ENCODE data around the gene VKORC1.

The VKORC1 gene

DNA sequence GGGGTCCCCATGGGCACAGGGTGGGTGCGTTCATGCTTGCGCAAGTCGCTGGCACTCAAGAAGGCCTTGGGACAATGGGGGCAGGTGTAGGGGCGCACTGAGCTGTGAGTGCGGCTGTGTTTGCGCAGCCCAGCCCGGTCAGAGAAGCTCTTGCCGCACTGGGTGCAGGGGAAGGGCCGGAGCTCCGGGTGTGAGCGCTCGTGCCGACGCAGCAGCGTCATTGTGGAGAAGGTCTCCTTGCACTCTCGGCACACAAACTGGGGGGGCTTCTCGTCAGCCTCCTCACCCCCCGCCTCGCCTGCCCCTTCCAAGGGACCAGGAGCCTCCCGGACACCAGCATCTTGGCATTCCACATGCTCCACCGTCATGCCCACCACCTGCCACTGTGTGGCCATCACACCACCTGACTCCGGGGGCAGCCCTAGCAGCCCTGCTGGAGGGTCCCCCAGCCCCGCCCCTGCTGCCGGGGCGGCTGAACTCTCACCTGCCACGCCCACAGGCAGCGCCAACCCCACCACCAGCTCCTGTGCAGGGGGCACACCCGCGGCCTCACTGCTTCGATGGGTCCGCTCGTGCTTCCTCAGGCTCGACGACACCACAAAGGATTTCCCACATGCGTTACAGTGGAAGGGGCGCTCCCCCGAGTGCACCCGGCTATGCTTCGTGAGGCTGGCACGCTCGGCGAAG lies 33.3 kb downstream of the VKORC1 start:
- no peak for DNase-seq

DNA sequence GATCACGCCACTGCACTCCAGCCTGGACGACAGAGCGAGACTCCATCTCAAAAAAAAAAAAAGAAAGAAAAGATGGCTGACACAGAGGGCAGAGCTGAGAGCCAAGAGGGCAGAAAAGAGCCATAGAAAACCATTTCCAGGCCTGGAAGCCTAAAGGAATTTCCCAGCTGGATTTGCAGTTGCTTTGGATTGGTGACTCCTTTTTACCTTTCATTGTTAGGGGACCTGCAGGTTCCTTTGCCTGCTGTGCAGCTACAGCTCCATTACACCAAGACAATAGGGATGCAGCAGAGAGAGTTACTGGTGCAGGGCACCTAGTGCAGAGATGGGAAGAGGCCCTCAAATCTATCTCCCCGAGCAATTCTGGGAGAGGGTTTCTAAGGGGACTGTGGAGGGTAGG lies 39.0 kb downstream of the VKORC1 start:
- no peak for DNase-seq

DNA sequence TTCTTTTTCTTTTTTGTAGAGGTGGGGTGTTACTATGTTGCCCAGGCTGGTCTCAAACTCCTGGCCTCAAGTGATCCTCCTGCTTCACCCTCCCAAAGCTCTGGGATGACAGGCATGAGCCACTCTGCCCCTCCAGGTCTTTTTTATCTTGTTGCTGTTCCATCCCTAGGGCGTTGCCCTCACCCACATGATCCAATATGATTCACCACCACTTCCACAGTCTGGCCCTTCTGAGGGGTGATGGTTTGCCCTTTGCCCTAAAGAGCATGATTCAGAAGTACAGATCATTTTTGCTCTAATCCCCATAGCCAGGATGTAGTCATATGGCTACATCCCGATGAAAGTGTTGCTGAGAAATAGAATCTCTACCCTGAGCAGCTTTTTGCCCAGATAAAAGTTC lies 42.5 kb downstream of the VKORC1 start:
- no peak for DNase-seq

DNA sequence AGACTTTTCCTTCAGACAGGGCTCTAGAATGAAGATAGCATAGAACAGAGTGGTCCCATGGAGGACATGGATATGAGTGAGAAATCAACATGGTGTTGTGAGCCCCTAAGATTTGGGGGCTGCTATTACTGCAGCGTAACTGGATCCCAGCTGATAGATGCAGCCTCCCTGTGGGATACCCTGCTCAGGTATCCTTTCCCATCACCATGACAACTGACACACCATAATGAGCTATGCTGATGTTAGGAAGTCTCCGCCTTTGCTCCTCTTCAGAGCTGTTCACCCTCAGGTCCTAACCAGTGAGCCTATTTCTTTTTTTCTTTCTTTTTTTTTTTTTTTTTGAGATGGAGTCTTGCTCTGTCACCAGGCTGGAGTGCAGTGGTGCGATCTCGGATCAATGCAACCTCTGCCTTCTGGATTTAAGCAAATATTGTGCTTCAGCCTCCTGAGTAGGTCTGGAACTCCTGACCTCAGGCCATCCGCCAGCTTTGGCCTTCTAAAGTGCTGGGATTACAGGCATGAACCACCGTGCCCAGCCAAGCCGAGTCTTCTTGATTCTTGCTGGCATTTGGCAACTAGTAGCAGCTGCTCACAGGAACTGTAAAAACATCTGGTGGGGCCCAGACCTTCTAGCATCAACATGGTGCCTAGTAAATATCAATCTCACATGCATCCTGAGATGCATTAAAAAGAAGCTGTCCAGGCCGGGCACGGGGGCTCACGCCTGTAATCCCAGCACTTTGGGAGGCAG lies 44.1 kb downstream of the VKORC1 start:
- DNase-seq, result no peak

DNA sequence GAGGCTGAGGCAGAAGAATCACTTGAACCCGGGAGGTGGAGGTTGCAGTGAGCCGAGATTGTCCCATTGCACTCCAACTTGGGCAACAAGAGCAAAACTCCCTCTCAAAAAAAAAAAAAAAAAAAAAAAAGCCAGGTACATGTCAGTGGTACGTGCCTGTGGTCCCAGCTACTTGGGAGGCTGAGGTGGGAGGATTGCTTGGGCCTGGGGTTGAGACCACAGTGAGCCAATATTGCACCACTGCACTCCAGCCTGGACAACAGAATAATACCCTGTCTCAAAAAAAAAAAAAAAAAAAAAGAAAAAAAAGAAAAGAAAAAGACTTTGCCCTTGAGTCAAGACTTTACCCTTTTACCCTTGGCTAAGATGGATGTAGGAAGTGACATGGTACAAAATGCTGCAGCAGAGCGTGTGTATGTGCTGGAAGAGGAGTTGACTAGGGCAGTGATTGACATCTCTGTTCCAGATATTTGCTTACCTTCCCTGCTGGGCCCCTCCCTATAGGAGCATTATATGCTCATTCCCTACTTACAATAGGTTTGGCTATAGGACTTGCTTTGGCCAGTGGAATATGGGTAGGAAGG lies 50.6 kb downstream of the VKORC1 start:
- DNase-seq, result no peak

DNA sequence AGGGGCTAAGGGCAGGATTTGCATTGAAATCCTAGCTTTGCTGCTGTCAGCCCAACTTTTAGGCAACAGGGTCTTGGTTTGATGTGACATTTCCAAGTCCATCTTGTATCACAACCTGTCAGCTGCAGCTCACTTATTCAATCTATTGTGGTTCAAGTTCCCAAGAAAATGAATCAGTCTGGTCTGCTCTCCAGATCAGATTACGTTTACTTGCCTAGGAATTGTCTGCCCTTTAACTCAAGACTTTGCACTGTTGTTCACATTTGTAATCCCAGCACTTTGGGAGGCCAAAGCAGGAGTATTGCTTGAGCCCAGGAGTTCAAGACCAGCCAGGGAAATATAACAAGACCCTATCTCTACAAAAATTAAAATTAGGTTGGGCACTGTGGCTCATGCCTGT lies 51.2 kb downstream of the VKORC1 start:
- DNase-seq, result no peak

DNA sequence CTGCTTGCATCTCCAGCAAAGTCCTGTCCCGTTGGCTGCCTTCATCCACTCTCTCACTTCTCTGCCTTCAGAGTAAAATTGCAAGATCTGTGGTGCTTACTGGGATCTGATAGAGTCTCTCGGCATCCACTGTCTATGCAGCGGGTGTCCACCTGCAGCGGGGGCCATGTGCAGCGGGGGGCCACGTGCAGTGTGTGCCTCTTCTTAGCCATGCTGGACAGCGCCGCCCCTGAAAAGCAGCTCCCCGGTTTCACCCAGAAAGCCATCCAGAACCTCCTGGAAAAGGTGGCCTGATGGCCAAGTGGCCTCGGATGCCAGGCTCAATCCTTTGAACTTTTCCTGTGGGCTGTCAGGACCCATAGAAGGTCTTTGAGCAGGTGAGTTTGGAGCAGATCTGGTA lies 51.7 kb downstream of the VKORC1 start:
- DNase-seq, result no peak

All from stimulated activated CD4-positive, alpha-beta T cell treated with anti-CD3 and anti-CD28 coated beads, Interleukin-4, amount 100 ng/mL, for 24 hours (primary cell).